ENCODE measurements around the gene SGO2.

DNA sequence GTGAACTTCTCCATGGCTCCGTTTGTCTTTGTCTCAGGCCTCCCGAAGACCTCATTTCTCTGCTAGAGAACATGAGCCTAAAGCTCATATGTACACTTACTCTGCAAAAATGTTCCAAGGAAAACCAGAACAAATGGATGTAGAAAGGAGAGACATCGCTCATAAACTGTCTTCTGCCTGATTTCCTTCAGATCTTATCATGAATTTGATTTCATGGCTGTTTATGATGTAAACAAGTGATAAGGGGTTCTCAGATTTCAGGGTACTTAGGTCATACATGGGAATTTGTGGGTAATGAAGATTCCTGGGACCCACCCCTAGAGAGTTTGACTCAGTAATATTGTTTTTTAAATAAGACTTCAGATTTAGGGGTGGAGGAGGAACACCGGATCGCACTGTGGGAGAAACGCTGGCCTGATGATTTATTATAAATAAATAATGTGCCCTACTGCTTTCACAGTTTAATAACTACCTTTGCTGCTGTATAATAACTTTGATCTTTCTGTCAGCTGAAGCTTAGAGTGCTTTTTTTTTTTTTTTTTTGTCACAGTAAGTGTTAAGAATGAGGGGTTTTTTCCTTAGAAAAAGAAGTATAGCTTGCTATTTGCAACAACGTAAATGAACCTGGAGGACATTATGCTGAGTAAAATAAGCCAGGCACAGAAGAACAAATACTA is 74.7 kb downstream of the SGO2 start:
- TF ChIP-seq, protein P1, sequence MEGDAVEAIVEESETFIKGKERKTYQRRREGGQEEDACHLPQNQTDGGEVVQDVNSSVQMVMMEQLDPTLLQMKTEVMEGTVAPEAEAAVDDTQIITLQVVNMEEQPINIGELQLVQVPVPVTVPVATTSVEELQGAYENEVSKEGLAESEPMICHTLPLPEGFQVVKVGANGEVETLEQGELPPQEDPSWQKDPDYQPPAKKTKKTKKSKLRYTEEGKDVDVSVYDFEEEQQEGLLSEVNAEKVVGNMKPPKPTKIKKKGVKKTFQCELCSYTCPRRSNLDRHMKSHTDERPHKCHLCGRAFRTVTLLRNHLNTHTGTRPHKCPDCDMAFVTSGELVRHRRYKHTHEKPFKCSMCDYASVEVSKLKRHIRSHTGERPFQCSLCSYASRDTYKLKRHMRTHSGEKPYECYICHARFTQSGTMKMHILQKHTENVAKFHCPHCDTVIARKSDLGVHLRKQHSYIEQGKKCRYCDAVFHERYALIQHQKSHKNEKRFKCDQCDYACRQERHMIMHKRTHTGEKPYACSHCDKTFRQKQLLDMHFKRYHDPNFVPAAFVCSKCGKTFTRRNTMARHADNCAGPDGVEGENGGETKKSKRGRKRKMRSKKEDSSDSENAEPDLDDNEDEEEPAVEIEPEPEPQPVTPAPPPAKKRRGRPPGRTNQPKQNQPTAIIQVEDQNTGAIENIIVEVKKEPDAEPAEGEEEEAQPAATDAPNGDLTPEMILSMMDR (IDR thresholded peaks at IDR 0.05), result no peak
- TF ChIP-seq POLR2A (IDR thresholded peaks at IDR 0.05), result no peak
